IMR-90 (cell line): ENCODE results near the gene RAB1A. TPM values are rescaled to one million over a fixed set of nuclear protein-coding genes. Genes with fewer than 3 reads are reported as not detected.
"Not testable (repeated sequence)": the region's sequence is repeated elsewhere in the genome, so short reads cannot be mapped to it uniquely, and the experiment has no call there.

Experiments used
- ATAC-seq: fragments of 200-7000 bp; cut with Tn5 transposase; 2 replicates; pipeline ENCODE4 v1.9.1; 2020; ENCODE audit warnings: low read depth, mild to moderate bottlenecking, moderate library complexity
- BruUV-seq: library from RNA; stranded (reverse); fragments of 400-500 nt; replicated peaks from 2 replicates; lab custom pipeline; 2021; lab: Mats Ljungman, UMichigan
- CTCF ChIA-PET: fragments of 300-600 bp; formaldehyde crosslinking; extraction: SDS; loops from one replicate; lab custom pipeline; 2021; ENCODE audit warnings: antibody characterized with exemption; lab: Yijun Ruan, JAX
- POLR2A ChIA-PET: fragments of 300-600 bp; sonication (Branson Sonifier 250); formaldehyde crosslinking; loops from one replicate; lab custom pipeline; 2022; ENCODE audit warnings: antibody characterized with exemption; ENCODE audit not compliant: unreplicated experiment; lab: Charles Lee
- DNase-seq: peaks from one replicate; pipeline ENCODE4 v3.0.0; 2013
- H2AFZ ChIP-seq: replicated peaks from 2 replicates; pipeline ENCODE3; 2013; ENCODE audit warnings: low read length, mild to moderate bottlenecking; ENCODE audit not compliant: poor library complexity
- H2AK5ac ChIP-seq: 2 replicates; pipeline ENCODE4 v1.6.1; 2013; ENCODE audit warnings: low read depth, low read length, inconsistent platforms
- H2AK9ac ChIP-seq: replicated peaks from 2 replicates; pipeline ENCODE3; 2013; ENCODE audit warnings: mild to moderate bottlenecking, low read depth, low read length, moderate library complexity; ENCODE audit not compliant: poor library complexity
- H2BK120ac ChIP-seq: 2 replicates; pipeline ENCODE4 v1.6.1; 2013; ENCODE audit warnings: low read depth, low read length, inconsistent platforms
- H2BK15ac ChIP-seq: 3 replicates; pipeline ENCODE4 v1.6.1; 2013; ENCODE audit warnings: low read depth, low read length, inconsistent platforms
- H2BK20ac ChIP-seq: 2 replicates; pipeline ENCODE4 v1.6.1; 2013; ENCODE audit warnings: low read depth, mild to moderate bottlenecking, inconsistent platforms, low read length, moderate library complexity
- H2BK5ac ChIP-seq: 2 replicates; pipeline ENCODE4 v1.6.1; 2013; ENCODE audit warnings: mild to moderate bottlenecking, low read depth, low read length, inconsistent platforms; ENCODE audit not compliant: poor library complexity, severe bottlenecking
- H3K14ac ChIP-seq: replicated peaks from 2 replicates; pipeline ENCODE4 v1.6.1; 2013; ENCODE audit warnings: low read depth, low read length, inconsistent platforms
- H3K18ac ChIP-seq: 2 replicates; pipeline ENCODE4 v1.6.1; 2013; ENCODE audit warnings: low read depth, low read length, control low read depth
- H3K23ac ChIP-seq: 2 replicates; pipeline ENCODE4 v1.6.1; 2013; ENCODE audit warnings: low read depth, low read length, inconsistent platforms
- H3K27ac ChIP-seq: 2 replicates; pipeline ENCODE4 v1.5.1; 2013; ENCODE audit warnings: mild to moderate bottlenecking, control low read depth, low read length; ENCODE audit not compliant: insufficient read depth
- H3K27me3 ChIP-seq: 2 replicates; pipeline ENCODE4 v1.6.1; 2013; ENCODE audit warnings: low read length; ENCODE audit not compliant: control insufficient read depth, insufficient read depth
- H3K36me3 ChIP-seq: 2 replicates; pipeline ENCODE4 v1.6.1; 2013; ENCODE audit warnings: low read length, mixed read lengths; ENCODE audit not compliant: control insufficient read depth, insufficient read depth
- H3K4ac ChIP-seq: 2 replicates; pipeline ENCODE4 v1.6.1; 2013; ENCODE audit warnings: low read depth, low read length, inconsistent platforms
- H3K4me1 ChIP-seq: 2 replicates; pipeline ENCODE4 v1.6.1; 2013; ENCODE audit warnings: low read length, mixed read lengths; ENCODE audit not compliant: control insufficient read depth, insufficient read depth
- H3K4me2 ChIP-seq: 2 replicates; pipeline ENCODE4 v1.6.1; 2013; ENCODE audit warnings: low read depth, mild to moderate bottlenecking, control low read depth, low read length, moderate library complexity
- H3K4me3 ChIP-seq: 2 replicates; pipeline ENCODE4 v1.5.1; 2013; ENCODE audit warnings: low read depth, mild to moderate bottlenecking, control low read depth, low read length, moderate library complexity; ENCODE audit not compliant: insufficient read depth
- H3K56ac ChIP-seq: 2 replicates; pipeline ENCODE4 v1.6.1; 2013; ENCODE audit warnings: low read length, inconsistent platforms; ENCODE audit not compliant: insufficient read depth; ENCODE audit errors: extremely low read depth
- H3K79me1 ChIP-seq, 2 experiments: 2 replicates each; pipeline ENCODE4 v1.6.1; 2013; ENCODE audit warnings: low read length in 2 of 2, inconsistent platforms in 1 of 2, low read depth in 1 of 2
- H3K9ac ChIP-seq: 2 replicates; pipeline ENCODE4 v1.6.1; 2013; ENCODE audit warnings: low read depth, low read length, control low read depth
- H3K9me1 ChIP-seq: 2 replicates; pipeline ENCODE4 v1.6.1; 2013; ENCODE audit warnings: low read length, inconsistent platforms; ENCODE audit not compliant: insufficient read depth
- H3K9me3 ChIP-seq: 2 replicates; pipeline ENCODE4 v1.6.1; 2013; ENCODE audit warnings: low read length; ENCODE audit not compliant: control insufficient read depth, insufficient read depth
- H4K20me1 ChIP-seq: 2 replicates; pipeline ENCODE4 v1.6.1; 2013; ENCODE audit warnings: low read length, inconsistent platforms; ENCODE audit not compliant: insufficient read depth
- H4K5ac ChIP-seq: 2 replicates; pipeline ENCODE4 v1.6.1; 2013; ENCODE audit warnings: mild to moderate bottlenecking, low read depth, low read length, control low read depth
- H4K8ac ChIP-seq, 2 experiments: 2 replicates each; pipeline ENCODE4 v1.6.1; 2013; ENCODE audit warnings: low read depth in 2 of 2, low read length in 2 of 2, control low read depth in 1 of 2, inconsistent platforms in 1 of 2
- H4K91ac ChIP-seq: 2 replicates; pipeline ENCODE4 v1.6.1; 2013; ENCODE audit warnings: low read depth, low read length, inconsistent platforms; ENCODE audit not compliant: insufficient read depth
- WGBS, 2 experiments: methylation state at CpG; one replicate each; pipeline versions ENCODE4 v1.1.5 to v1.1.7; 2013; ENCODE audit warnings: missing lambda C conversion rate in 2 of 2; ENCODE audit not compliant: insufficient read length in 1 of 2; ENCODE audit errors: extremely low coverage in 2 of 2; 5-methylcytosine and 5-hydroxymethylcytosine counted together
- dilution Hi-C: fragments of 300-500 bp; cut with HindIII; formaldehyde crosslinking; loops from one replicate; pipeline ENCODE4 v1.14.3; 2018; ENCODE audit warnings: low sequenced_read_pairs; ENCODE audit not compliant: unreplicated experiment
- in situ Hi-C: fragments of 300-500 bp; cut with MboI; formaldehyde crosslinking; loops from 3 replicates; pipeline ENCODE4 v1.14.3; 2019; ENCODE audit warnings: low sequenced_read_pairs, inconsistent platforms, mixed read lengths
- intact Hi-C: fragments of 100-400 bp; cut with micrococcal nuclease; formaldehyde crosslinking; loops from 2 replicates; pipeline ENCODE4 v1.10.0; 2022
- polyA plus RNA-seq, 3 experiments: library from polyadenylated mRNA; depleted of rRNA; stranded (reverse); fragments of >200 nt; gene quantifications; 2 replicates each; pipeline ENCODE4 v1.2.3, GENCODE V29; 2012; ENCODE audit warnings: low replicate concordance in 1 of 3
- total RNA-seq: library from RNA; depleted of rRNA; stranded (reverse); fragments of >200 nt; gene quantifications from 2 replicates; pipeline ENCODE4 v1.2.3, GENCODE V29; 2012

RAB1A gene
- total and polyA plus RNA-seq, 2 of the 4 experiments (the other 2 are of a cell fraction) = 114 to 169 TPM

DNA sequence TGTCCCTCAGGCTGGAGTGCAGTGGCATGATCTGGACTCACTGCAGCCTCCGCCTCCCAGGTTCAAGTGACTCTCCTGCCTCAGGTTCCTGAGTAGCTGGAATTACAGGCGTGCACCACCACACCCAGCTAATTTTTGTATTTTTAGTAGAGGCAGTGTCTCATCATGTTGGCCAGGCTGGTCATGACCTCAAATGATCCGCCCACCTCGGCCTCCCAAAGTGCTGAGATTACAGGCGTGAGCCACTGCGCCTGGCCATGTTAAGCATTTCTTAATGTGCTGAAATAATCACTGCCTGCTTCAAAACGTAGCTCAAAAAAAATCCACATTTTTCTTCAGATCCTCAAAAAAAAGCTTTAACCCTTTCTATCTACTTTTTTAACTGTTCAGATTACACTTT, 4.4 kb downstream of the RAB1A start:
- H3K27ac ChIP-seq, H2AFZ ChIP-seq, in situ Hi-C loops, H4K8ac ChIP-seq, dilution Hi-C loops, H3K4me2 ChIP-seq, H2BK120ac ChIP-seq, H4K91ac ChIP-seq, H3K14ac ChIP-seq, H2BK5ac ChIP-seq, H3K23ac ChIP-seq, DNase-seq, H4K5ac ChIP-seq, H2BK15ac ChIP-seq, H3K4me3 ChIP-seq, H3K9me3 ChIP-seq, H3K4ac ChIP-seq, H2BK20ac ChIP-seq, H3K9ac ChIP-seq, ATAC-seq, H3K56ac ChIP-seq, H2AK9ac ChIP-seq, H2AK5ac ChIP-seq, CTCF ChIA-PET, H3K27me3 ChIP-seq, BruUV-seq, H3K4me1 ChIP-seq, H3K18ac ChIP-seq, H3K36me3 ChIP-seq: not testable (repeated sequence)
- intact Hi-C loops = loop anchor here (5.0 kb wide), 1 partner anchor 38 kb away; no protein-coding TSS in a partner anchor
- POLR2A ChIA-PET = interaction anchor here (0.6 kb wide), 1 partner anchor 437 kb away, joined by 3 read pairs; no protein-coding TSS in a partner anchor
- 83% methylated on average over 4 of the region's 7 CpGs; no CpG with 5 or more reads in 1 of the 2 experiments for WGBS, 2 experiments
- Histone ChIP-seq H3K9me1 (peaks cover 13% of the 10 kb centered on the region), H4K20me1 (peaks cover 94% of the 10 kb centered on the region), H3K79me1 (peaks cover 0 to 14% of the 10 kb centered on the region in 2 experiments; a peak in 2 of 4 replicates)
